HG02852 (cell line): ENCODE data around the gene TOGARAM1.

ENCODE experiments used
- ATAC-seq: cut with Tn5 transposase; IDR thresholded peaks from one replicate; pipeline ENCODE4 v1.9.1; 2021; ENCODE audit warnings: mild to moderate bottlenecking, moderate library complexity; ENCODE audit not compliant: unreplicated experiment

The TOGARAM1 gene, protein sequence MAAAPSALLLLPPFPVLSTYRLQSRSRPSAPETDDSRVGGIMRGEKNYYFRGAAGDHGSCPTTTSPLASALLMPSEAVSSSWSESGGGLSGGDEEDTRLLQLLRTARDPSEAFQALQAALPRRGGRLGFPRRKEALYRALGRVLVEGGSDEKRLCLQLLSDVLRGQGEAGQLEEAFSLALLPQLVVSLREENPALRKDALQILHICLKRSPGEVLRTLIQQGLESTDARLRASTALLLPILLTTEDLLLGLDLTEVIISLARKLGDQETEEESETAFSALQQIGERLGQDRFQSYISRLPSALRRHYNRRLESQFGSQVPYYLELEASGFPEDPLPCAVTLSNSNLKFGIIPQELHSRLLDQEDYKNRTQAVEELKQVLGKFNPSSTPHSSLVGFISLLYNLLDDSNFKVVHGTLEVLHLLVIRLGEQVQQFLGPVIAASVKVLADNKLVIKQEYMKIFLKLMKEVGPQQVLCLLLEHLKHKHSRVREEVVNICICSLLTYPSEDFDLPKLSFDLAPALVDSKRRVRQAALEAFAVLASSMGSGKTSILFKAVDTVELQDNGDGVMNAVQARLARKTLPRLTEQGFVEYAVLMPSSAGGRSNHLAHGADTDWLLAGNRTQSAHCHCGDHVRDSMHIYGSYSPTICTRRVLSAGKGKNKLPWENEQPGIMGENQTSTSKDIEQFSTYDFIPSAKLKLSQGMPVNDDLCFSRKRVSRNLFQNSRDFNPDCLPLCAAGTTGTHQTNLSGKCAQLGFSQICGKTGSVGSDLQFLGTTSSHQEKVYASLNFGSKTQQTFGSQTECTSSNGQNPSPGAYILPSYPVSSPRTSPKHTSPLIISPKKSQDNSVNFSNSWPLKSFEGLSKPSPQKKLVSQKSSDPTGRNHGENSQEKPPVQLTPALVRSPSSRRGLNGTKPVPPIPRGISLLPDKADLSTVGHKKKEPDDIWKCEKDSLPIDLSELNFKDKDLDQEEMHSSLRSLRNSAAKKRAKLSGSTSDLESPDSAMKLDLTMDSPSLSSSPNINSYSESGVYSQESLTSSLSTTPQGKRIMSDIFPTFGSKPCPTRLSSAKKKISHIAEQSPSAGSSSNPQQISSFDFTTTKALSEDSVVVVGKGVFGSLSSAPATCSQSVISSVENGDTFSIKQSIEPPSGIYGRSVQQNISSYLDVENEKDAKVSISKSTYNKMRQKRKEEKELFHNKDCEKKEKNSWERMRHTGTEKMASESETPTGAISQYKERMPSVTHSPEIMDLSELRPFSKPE (N-terminal part only)

DNA sequence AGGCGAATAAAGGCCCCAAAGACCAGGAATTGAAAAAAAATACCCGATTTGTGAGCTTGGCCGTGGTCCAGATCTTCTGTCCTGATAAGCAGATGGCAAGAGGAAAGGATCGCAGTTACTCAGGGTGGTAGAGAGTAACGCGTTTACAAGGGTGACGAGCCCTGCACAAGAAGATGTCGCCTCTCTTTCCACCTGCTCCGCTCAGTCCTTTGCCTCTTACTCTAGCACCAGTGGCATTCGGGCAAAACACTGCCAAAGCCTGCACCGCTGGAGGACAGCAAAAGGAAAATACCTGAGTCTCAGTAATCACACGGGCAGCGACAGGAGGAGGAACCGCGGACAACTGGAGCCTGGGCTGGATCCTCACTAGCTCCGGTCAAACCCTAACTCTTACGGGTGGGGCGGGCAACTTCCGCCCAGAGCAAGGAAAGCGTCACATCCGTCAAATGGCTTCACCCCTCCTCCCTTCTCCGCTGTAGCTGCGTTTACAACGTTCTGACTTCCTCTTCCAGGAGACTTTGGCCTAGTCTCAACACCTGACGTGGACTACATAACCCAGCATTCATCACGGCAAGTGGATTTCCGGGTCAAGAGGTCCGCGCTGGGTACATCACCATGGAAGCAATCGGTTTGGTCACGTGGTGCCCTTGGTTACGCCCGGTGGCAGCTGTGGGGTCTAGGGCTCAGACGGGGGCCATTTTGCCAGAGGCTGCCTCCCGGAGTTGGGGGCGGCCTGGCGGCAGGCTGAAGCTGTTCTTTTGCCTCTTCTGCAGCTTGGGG, at the start of gene TOGARAM1, which contains the start of gene KLHL28:
TSS of gene TOGARAM1 (plus strand) at position 637 of the 780 bp plus-strand sequence. CDS start 232 bp downstream, outside the sequence.
TSS of gene KLHL28 (minus strand) at position 394 of the 780 bp plus-strand sequence. CDS start 16,019 bp downstream, outside the sequence.
- peak; percentile 90 for ATAC-seq

DNA sequence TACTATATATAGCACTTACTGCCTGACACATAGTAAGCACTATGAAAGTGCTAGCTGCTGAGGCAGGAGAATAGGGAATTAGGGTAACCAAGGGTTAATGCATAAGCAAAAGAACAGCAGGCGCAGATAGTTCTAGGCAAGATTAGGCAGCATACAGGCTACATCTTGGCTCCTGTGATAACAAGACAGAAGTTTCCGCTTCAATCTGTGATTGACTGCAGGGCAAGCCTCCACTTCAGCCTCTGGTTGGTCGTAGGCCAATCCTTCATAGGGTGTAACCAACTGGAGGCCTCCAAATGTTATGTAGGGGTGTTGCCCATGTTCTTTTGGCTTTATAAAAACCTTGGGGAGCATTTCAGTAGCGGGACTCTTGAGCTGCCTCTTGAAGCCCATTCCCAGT, 47.1 kb upstream of the TOGARAM1 start:
- no peak for ATAC-seq

DNA sequence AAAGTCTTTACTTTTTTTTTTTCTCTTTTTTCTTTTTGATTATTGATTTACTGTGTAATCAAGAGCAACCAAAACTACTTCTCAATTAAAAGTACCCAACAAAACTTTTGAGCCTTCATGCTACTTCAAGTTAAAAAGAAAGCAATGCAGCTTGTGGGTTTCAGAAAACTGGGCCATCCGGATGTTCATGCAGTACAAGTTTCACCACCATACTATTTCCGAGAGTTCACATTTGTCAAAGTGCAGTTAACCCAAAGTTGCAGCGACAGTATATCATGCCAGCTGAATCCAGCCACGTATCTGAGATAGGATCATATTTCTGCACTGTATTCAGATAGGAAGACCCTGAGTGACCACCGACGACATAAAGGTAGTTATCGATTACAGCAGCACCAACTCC, 33.2 kb upstream of the TOGARAM1 start:
- no peak for ATAC-seq

DNA sequence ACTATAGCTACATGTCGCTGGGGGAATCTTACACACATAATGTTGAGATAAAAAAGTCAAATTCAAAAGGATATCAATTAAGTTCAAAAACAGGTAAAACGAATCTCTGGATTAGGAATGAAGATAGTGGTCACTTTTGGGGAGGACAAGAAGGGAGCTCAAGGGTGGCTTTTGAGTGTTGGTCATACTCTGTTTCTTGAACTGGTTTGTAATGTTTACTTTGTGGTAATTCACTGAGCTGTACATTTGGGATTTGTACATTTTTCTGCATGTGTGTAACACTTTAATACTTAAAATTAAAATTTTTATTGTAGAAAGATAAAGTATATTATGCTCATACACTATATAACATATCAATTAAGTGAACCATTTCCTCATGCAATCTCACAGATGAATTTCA, 26.8 kb upstream of the TOGARAM1 start:
- ATAC-seq = no peak

DNA sequence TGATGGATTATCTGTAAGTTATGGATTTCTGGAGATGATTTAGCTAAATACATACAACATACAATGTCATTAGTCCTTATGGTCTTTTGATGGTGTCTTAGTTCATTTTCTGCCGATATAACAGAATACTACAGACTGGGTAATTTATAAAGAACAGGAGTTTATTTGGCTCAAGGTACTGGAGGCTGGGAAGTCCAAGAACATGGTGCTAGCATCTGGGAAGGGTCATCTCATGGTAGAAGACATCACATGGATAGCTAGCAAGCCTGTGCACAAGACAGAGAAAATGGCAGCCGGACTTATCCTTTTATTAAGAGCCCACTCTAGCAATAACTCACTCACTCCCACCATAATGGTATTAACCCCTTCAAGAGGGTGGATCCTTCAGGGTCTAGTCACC, 24.4 kb upstream of the TOGARAM1 start:
- ATAC-seq = no peak

DNA sequence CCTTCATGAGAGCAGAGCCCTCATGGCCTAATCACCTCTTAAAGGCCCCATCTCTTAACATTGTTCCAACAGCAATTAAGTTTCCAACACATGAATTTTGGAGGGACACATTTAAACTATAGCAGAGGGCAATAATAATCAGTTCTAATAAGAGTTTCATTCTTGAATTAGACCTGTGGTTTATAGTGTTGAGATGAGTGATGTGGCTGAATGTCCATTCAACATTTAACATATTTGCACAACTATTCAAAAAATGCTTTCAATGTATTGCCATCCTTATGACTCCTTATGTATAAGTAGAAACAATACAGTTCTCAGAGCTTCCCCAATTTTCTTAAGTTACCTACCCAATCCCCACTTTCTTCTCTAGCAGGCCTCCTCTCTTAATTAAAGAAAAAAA, 21.8 kb upstream of the TOGARAM1 start:
- no peak for ATAC-seq

DNA sequence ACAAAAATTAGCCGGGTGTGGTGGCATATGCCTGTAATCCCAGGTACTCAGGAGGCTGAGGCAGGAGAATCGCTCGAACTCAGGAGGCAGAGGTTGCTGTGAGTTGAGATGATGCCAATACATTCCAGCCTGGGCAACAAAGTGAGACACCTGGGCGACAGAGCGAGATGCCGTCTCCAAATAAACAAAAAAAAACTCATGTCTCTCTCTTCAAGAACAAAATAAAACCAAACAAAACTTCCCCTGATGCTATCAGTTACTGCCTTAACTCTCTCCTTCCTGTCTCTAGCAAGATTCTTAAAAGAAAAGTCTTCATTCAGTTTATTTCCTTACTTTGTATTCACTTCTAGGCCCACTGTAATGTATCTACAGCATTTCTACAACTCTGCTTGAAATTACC, 21.0 kb upstream of the TOGARAM1 start:
- no peak for ATAC-seq

DNA sequence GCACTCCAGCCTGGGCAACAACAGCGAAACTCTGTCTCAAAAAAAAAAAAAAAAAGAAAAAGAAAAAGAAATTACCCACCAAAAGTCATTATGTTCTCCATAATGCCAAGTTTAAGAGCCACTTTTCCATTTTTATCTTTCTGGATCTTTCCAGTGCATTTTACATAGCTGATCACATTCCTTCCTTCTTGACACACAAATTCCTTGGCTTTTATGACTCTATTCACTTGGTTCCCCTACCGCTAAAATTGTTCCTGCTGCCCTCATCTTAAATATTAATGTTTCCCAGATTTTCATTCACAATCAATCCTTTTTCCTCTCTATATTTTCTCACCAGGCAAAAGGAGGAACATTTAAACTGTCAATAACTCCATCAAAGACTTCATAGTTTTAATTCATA, 20.4 kb upstream of the TOGARAM1 start:
- ATAC-seq = no peak

DNA sequence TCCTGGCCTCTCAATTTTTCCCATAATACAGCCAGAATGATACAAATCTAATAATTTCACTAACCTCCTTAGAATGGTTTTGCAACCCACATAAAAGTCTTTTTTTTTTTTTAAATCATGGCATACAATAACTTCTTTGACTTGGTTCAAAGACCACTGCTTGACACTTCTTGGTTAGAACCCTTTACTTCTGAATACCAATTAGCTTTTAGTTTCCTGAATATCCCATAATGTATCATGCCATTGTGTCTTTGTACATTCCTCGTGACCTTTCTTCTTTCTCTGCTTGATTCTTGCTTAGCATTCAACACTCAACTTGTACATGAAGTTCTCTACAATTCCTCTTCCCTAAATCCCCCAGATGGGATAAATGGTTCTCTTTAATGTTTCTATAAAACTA, 19.6 kb upstream of the TOGARAM1 start:
- ATAC-seq = no peak

DNA sequence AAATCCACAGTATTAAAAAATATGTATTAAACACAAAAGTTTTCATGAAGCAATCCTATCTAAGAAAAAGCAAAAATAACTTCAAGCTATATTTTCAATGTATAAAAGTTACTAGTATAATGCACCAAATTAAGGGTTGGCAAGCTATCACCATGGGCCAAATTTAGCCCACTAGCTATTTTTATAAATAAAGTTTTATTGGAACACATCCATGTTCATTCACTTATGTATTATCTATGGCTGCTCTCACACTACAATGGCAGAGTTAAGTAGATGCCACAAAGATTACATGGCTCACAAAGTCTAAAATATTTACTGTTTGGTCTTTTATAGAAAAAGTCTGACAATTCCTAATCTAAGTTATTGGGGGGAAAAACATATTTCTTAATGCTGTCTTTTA, 17.9 kb upstream of the TOGARAM1 start:
- no peak for ATAC-seq

DNA sequence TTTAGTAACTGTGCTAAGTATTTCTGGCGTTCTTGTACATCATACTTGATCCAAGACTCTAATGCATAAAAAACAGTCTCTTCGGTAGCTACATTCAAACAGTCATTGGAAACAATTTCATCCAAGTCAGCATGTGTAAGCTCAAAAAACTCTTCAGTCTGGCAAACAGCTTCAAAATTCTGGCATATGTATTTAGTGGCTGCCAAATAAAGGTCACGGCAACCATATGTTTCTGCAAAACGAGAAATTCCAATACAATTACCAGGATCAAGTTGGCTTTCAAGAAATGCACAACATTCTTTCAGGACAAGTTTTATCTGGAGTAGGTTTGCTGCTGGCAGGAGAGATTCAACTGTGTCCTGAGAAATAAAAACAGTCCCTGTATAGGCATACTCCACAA, 16.7 kb upstream of the TOGARAM1 start:
- ATAC-seq = no peak

DNA sequence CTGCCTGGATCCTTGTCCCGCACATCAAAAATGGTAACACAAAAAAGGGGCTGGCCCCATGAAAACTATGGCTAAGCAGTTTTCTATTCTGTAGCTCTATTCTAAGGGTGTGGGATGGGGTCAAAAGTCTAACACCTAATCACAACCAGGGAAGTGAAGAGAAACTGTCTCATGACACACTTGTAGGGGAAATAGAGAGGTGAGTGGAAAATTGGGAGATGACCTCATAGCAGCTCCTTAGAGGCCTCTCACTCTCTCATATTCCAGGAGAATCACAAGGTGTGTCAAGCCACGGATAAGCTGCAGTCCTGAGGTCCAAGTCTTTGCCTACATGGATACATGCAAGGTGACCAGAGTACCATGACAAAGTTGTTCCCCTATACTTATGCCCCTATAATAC, 10.9 kb upstream of the TOGARAM1 start:
- ATAC-seq = no peak

DNA sequence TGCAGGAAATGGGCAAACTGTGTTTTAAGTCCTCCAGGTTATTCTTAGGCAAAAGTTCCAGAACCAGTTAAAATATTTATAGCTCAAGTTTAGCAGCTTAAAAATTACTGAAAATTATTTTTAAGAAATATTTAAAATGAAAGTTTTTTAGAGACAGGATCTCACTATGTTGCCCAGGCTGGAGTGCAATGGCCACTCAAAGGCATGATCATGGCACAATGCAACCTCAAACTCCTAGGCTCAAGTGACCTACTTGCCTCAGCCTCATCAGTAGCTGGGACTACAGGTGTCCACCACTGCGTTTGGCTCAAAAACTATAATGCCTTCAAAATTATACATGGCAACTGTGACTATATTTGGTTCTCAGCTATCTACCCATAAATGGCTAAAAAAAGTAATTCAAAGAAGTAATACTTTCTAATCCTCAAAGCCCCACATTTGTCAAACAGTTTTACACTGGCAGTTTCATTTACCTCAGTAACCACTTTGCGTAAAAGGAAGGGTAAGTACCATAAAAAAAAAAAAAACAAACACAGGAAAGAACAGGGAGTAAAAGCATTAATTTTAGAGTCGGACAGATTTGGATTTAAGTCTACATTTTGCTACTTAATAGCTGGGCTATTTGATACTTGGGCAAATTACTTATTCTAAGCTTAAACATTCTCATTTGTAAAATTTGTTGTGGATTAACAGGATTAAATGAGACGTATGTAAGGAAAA, 9.4 kb upstream of the TOGARAM1 start:
- no peak for ATAC-seq

DNA sequence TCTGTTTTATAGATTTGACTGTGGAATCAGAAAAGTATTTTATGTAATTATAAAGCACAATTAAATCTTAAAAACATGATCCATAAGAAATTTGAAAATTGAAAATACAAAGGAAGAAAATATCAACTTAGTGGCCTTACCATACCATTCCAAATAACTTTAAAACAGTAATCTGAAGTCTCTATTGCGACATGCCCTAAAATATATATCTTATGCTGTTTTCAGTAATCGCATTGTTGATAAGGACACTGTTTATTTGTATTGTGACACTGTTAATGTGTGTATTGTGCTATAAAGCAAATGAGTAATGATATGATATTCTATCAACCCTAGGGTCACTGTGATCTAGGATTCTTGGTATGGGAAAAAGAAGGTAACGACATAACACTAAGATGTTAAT, 7.2 kb upstream of the TOGARAM1 start:
- ATAC-seq = no peak

DNA sequence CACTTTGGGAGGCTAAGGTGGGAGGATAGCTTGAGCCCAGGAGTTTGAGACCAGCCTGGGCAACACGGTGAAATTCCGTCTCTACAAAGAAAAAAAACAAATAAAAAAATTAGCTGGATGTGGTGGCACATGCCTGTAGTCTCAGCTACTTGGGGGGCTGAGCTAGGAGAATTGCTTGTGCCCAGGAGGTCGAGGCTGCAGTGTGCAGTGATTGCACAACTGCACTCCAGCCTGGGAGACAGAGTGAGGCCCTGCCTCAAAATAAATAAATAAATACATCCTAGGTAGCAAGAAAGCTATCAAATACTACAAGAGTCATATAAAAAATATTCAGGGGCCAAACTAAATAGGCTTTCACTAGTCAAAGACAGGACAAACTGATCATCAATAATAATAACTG, 6.5 kb upstream of the TOGARAM1 start:
- no peak for ATAC-seq

DNA sequence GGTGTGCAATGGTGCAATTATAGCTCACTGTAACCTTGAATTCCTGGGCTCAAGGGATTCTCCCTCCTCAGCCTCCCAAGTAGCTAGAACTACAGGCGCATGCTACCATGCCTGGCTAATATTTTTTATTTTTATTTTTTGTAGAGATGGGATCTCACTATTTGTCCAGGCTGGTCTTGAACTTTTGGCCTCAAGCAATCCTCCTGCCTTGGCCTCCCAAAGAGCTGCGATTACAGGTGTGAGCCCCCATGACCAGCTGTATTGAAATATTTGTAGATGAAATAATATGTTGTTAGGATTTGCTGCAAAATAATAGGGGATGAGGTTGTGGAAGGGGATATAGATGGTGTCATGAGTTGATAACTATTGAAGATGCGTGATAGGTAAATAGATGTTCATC, 5.1 kb upstream of the TOGARAM1 start:
- ATAC-seq = no peak

DNA sequence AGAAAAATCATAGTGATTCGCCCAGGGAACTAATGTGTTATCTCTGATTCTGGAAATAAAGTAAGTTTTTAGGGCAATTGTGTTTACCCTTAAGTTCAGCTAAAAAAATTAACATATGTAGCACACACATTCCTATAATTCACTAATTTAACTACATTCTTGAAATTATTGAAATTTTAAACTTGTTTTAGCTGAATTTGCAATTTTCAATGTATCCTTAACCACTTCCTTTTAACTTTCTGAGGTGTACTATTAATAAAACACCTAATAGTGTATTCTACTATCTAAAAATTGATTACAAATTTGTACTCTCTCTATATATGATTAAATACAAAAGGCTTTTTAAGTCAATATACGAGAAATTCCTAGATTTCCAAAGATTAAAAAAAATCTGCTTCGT, 2.5 kb upstream of the TOGARAM1 start:
- ATAC-seq = no peak

DNA sequence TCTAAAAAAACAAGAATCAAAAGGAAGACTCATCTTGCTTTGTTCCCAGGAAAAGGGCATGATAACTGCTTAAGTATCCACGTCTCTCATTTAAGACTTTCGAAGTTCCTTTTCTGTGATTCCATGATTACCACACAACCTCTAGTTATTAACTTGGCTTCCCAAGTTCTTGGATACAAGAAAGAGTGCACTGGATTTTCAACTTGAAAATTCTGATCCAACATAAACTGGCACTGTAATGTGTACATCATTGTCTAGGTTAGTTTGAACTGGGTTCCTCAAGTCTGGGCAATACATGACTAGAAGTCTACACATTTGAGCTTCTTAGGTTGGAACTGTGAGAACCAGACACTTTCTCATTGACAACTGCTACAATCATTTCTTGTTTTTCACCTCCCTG, 1.8 kb upstream of the TOGARAM1 start:
- no peak for ATAC-seq

DNA sequence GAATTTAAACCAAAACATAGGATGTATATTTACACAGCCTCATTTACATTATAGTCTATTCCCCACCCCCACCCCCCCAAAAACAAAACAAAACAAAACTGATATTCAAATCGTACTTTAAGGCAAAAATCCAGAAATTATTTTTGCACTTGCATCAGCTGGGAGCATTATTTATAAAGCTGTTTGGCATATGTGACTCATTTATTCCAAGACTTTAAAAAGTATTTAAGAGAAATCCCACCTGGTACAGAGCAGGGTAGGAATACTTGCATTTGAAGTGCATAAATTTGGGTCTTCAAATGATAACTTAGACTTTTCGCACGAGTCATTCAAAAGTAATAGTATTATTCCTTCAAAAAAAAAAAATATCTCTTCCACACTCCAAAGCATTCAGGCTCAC, 1.3 kb upstream of the TOGARAM1 start:
- no peak for ATAC-seq

DNA sequence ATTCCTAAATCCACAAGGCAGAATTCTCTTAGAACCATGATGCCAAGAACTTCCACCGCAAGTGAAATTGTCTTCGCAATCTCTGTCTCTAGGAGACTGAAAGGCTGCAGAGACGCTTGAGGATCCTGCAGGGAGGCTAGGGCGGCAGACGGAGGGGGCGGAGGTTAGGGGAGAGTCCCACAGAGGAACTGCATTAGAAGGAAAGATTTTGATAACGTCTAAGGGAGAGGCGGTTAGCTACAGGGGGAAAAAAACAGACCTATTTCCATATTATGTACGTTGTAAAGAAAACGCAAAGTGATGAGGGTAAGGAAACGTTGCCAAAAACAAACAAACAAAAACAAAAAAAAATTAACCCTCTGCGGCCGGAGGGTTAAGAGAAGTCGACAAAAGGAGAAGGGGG, 838 bp upstream of the TOGARAM1 start:
- ATAC-seq = peak; percentile 17
